PC-3 (cell line): Measurements from ENCODE around the gene GABRP. TPM values are rescaled to one million over a fixed set of nuclear protein-coding genes. Genes with fewer than 3 reads are reported as not detected.
A peak's percentile ranks its signal among the peaks of the same experiment; 100 is the strongest.

Experiments used
- ATAC-seq: fragments of 200-7000 bp; cut with Tn5 transposase; 2 replicates; pipeline ENCODE4 v1.9.1; 2020; ENCODE audit warnings: mild to moderate bottlenecking, moderate library complexity
- BruUV-seq: library from RNA; stranded (reverse); fragments of 400-500 nt; replicated peaks from 2 replicates; lab custom pipeline; 2021; lab: Mats Ljungman, UMichigan
- CTCF ChIA-PET: fragments of 300-600 bp; sonication (Branson Sonifier 250); formaldehyde crosslinking; loops from one replicate; lab custom pipeline; 2022; ENCODE audit warnings: antibody characterized with exemption; lab: Charles Lee
- POLR2A ChIA-PET: fragments of 300-600 bp; sonication (Branson Sonifier 250); formaldehyde crosslinking; loops from one replicate; lab custom pipeline; 2022; ENCODE audit warnings: antibody characterized with exemption; ENCODE audit not compliant: unreplicated experiment; lab: Charles Lee
- DNase-seq: peaks from one replicate; pipeline ENCODE4 v3.0.0-alpha.2; 2015
- H2AFZ ChIP-seq: fragments of 300-600 bp; sonication (generic); 2 replicates; pipeline ENCODE4 v1.6.0; 2016; ENCODE audit warnings: antibody characterized with exemption, low read length
- H3F3A ChIP-seq: fragments of 300-600 bp; sonication (generic); one replicate; pipeline ENCODE4 v1.6.0; 2017; ENCODE audit warnings: antibody characterized with exemption, low read length, control low read depth, mild to moderate bottlenecking; ENCODE audit not compliant: unreplicated experiment
- H3K27ac ChIP-seq: fragments of 300-600 bp; sonication (generic); 2 replicates; pipeline ENCODE4 v1.5.1; 2016; ENCODE audit warnings: mild to moderate bottlenecking, low read length
- H3K27me3 ChIP-seq: fragments of 300-600 bp; sonication (generic); 2 replicates; pipeline ENCODE4 v1.6.1; 2016; ENCODE audit warnings: low read length, mixed read lengths
- H3K36me3 ChIP-seq: fragments of 300-600 bp; sonication (generic); 2 replicates; pipeline ENCODE4 v1.6.1; 2016; ENCODE audit warnings: low read depth, mixed run types, low read length, mixed read lengths
- H3K4me1 ChIP-seq: fragments of 300-600 bp; sonication (generic); 2 replicates; pipeline ENCODE4 v1.5.1; 2016; ENCODE audit warnings: low read length; ENCODE audit not compliant: insufficient read depth
- H3K4me2 ChIP-seq: fragments of 300-600 bp; sonication (generic); 2 replicates; pipeline ENCODE4 v1.6.0; 2016; ENCODE audit warnings: low read length
- H3K4me3 ChIP-seq: fragments of 300-600 bp; sonication (generic); 2 replicates; pipeline ENCODE4 v1.5.1; 2016; ENCODE audit warnings: mild to moderate bottlenecking, low read length, mixed read lengths
- H3K79me2 ChIP-seq: fragments of 300-600 bp; sonication (generic); 2 replicates; pipeline ENCODE4 v1.6.1; 2017; ENCODE audit warnings: low read length, mixed read lengths
- H3K9ac ChIP-seq: fragments of 300-600 bp; sonication (generic); 2 replicates; pipeline ENCODE4 v1.6.0; 2016; ENCODE audit warnings: mild to moderate bottlenecking, low read length
- H3K9me2 ChIP-seq: fragments of 300-600 bp; sonication (generic); replicated peaks from 2 replicates; pipeline ENCODE4 v1.6.1; 2016; ENCODE audit warnings: mixed run types, low read length, mixed read lengths
- H3K9me3 ChIP-seq: fragments of 300-600 bp; sonication (generic); 2 replicates; pipeline ENCODE4 v1.6.1; 2016; ENCODE audit warnings: low read length, mixed read lengths
- H4K20me1 ChIP-seq: fragments of 300-600 bp; sonication (generic); 2 replicates; pipeline ENCODE4 v1.6.1; 2016; ENCODE audit warnings: low read length, mixed read lengths
- CTCF ChIP-seq: fragments of 300-600 bp; sonication (generic); conservative IDR thresholded peaks from 2 replicates; pipeline ENCODE4 v1.5.1; 2017; ENCODE audit warnings: antibody characterized with exemption, low read depth, mild to moderate bottlenecking, low read length
- EZH2 ChIP-seq: fragments of 300-600 bp; sonication (generic); IDR thresholded peaks from one replicate; pipeline ENCODE4 v1.6.1; 2017; ENCODE audit warnings: antibody characterized with exemption, mild to moderate bottlenecking, low read length; ENCODE audit not compliant: unreplicated experiment
- EZH2phosphoT487 ChIP-seq: fragments of 300-600 bp; sonication (generic); IDR thresholded peaks from 2 replicates; pipeline ENCODE4 v1.6.1; 2018; ENCODE audit warnings: mild to moderate bottlenecking, antibody characterized with exemption, low read length, borderline replicate concordance
- intact Hi-C: fragments of 100-400 bp; cut with micrococcal nuclease; formaldehyde crosslinking; loops from 2 replicates; pipeline ENCODE4 v1.9.0; 2023
- total RNA-seq: library from RNA; depleted of rRNA; stranded (reverse); fragments of >200 nt; gene quantifications from 2 replicates; pipeline ENCODE4 v1.2.3, GENCODE V29; 2014

The GABRP gene
- total RNA-seq, 1 experiment from 2014 or later = not detected

- H3K27ac ChIP-seq = no peak overlapping the region
- no peaks in the 10 kb centered on the region for H3K9me3 ChIP-seq
- no peak overlapping the region for H3K4me3 ChIP-seq
- H3K9me2 ChIP-seq = no peaks in the 10 kb centered on the region
- DNase-seq (no peak), ATAC-seq (no peak)
- ChIA-PET CTCF (no interaction called here), POLR2A (no interaction called here)
- no TSS peak for BruUV-seq
- no peaks in the 10 kb centered on the region for H3K27me3 ChIP-seq
- H3K4me1 ChIP-seq = no peaks in the 10 kb centered on the region; the same call in 1 of the 2 replicates
- H3K79me2 ChIP-seq = no peaks in the 10 kb centered on the region
- H4K20me1 ChIP-seq = no peaks in the 10 kb centered on the region
- no peaks in the 10 kb centered on the region for H3F3A ChIP-seq
- no peak overlapping the region for H3K4me2 ChIP-seq
- H2AFZ ChIP-seq = no peak overlapping the region
- TF ChIP-seq EZH2phosphoT487 (no peak), EZH2 (no peak), CTCF (peak; percentile 51)
- H3K36me3 ChIP-seq = no peaks in the 10 kb centered on the region
- H3K9ac ChIP-seq = no peak overlapping the region
- intact Hi-C loops = no loop called here
Observed at GRCh38 chr5:170747851-170748250, 35.7 kb upstream of the GABRP start.

- Histone ChIP-seq H3K36me3 (no peaks in the 10 kb centered on the region), H4K20me1 (no peaks in the 10 kb centered on the region), H3K27ac (no peak overlapping the region), H3F3A (no peaks in the 10 kb centered on the region), H3K27me3 (no peaks in the 10 kb centered on the region), H3K9me3 (no peaks in the 10 kb centered on the region), H3K9me2 (no peaks in the 10 kb centered on the region), H3K4me3 (no peak overlapping the region), H3K9ac (no peak overlapping the region), H2AFZ (no peak overlapping the region), H3K4me2 (no peak overlapping the region), H3K4me1 (no peaks in the 10 kb centered on the region; the same call in 1 of the 2 replicates), H3K79me2 (no peaks in the 10 kb centered on the region)
- intact Hi-C loops = no loop called here
- ATAC-seq = no peak
- CTCF ChIA-PET = no interaction called here
- no peak for TF ChIP-seq EZH2
- TF ChIP-seq EZH2phosphoT487 = no peak
- no peak for TF ChIP-seq CTCF
- no TSS peak for BruUV-seq
- no peak for DNase-seq
- POLR2A ChIA-PET = no interaction called here
Observed at GRCh38 chr5:170748951-170749471, 34.5 kb upstream of the GABRP start.

DNA sequence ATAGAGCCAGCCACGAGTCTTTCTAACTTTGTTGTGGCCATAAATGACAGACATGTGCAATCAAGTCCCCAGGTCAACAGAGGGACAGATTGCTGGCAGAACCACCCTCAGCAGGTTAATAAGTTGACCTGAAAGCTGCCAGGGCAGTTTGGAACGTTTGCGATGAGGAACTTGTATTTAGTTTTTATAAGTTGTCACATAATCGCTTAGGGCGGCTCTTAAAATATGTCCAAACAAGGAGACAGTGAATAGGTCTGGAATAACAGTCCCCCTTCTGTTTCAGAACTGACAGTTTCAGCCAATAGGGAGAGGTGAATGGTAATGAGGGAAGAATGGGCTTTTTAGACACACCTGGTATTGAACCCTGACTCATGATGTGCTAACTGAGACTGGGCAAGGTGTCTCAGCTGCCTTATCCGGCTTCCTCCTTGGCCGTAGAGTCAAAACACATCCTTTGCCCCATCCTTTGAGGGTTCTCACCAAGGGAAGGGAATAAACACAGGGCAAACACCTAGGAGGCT lies 33.6 kb upstream of the GABRP start:
- H3F3A ChIP-seq = no peaks in the 10 kb centered on the region
- H3K36me3 ChIP-seq = no peaks in the 10 kb centered on the region
- 0 out of 2 replicates have a peak, but pooled peaks have one; percentile 19 for ATAC-seq
- ChIA-PET POLR2A (no interaction called here), CTCF (no interaction called here)
- TF ChIP-seq EZH2 (no peak), EZH2phosphoT487 (no peak), CTCF (no peak)
- H3K9ac ChIP-seq = no peak overlapping the region
- H2AFZ ChIP-seq = no peak overlapping the region
- no peaks in the 10 kb centered on the region for H4K20me1 ChIP-seq
- peak; percentile 40 for DNase-seq
- no peak overlapping the region for H3K4me2 ChIP-seq
- H3K9me3 ChIP-seq = no peaks in the 10 kb centered on the region
- no peaks in the 10 kb centered on the region for H3K9me2 ChIP-seq
- intact Hi-C loops = no loop called here
- no peaks in the 10 kb centered on the region for H3K27me3 ChIP-seq
- H3K4me1 ChIP-seq = no peaks in the 10 kb centered on the region; the same call in 1 of the 2 replicates
- BruUV-seq = no TSS peak
- H3K27ac ChIP-seq = no peak overlapping the region
- no peaks in the 10 kb centered on the region for H3K79me2 ChIP-seq
- H3K4me3 ChIP-seq = no peak overlapping the region
